Left lung (tissue), 10 donors: ENCODE results near the gene RTL9. TPM values are rescaled to one million over a fixed set of nuclear protein-coding genes. Genes with fewer than 3 reads are reported as not detected.

Experiments
- ATAC-seq: fragments of 200-7000 bp; cut with Tn5 transposase; one replicate; pipeline ENCODE4 v1.9.1; 2020; ENCODE audit warnings: moderate library complexity
- DNase-seq, 4 donors: peaks; one replicate each; pipeline ENCODE4 v3.0.0-alpha.2; 2013 to 2020
- H3K27ac ChIP-seq, 2 donors: fragments of 200-600 bp; sonication (generic) in 1 of 2; one replicate each; pipeline versions ENCODE4 v1.5.0 to v1.8.0; 2020 to 2021
- H3K27me3 ChIP-seq, 2 donors: fragments of 200-600 bp; sonication (generic) in 1 of 2; one replicate each; pipeline versions ENCODE4 v1.5.0 to v1.8.0; 2020 to 2021
- H3K36me3 ChIP-seq, 2 donors: fragments of 200-600 bp; sonication (generic) in 1 of 2; one replicate each; pipeline versions ENCODE4 v1.5.0 to v1.8.0; 2020 to 2021
- H3K4me1 ChIP-seq, 2 donors: fragments of 200-600 bp; one replicate each; pipeline ENCODE4 v1.8.0; 2021
- H3K4me3 ChIP-seq, 2 donors: fragments of 200-600 bp; sonication (generic) in 1 of 2; one replicate each; pipeline versions ENCODE4 v1.5.0 to v1.8.0; 2020 to 2021; ENCODE audit warnings: mild to moderate bottlenecking in 1 of 2
- H3K9me3 ChIP-seq, 2 donors: fragments of 200-600 bp; sonication (generic) in 1 of 2; one replicate each; pipeline versions ENCODE4 v1.5.0 to v1.8.0; 2020 to 2021
- CTCF ChIP-seq, 2 donors: fragments of 200-600 bp; sonication (generic) in 1 of 2; IDR thresholded peaks; one replicate each; pipeline versions ENCODE4 v1.5.0 to v1.8.0; 2021; ENCODE audit warnings: antibody characterized with exemption in 2 of 2
- intact Hi-C, 2 donors: fragments of 100-400 bp; cut with DNase I; formaldehyde crosslinking; loops; one replicate each; pipeline versions ENCODE4 v1.11.2 to v1.14.2; 2022
- polyA plus RNA-seq, 6 donors: library from polyadenylated mRNA; unstranded; fragments of 120-200 nt; gene quantifications; one replicate each; pipeline ENCODE4 v1.2.1, GENCODE V29; 2013; ENCODE audit not compliant: insufficient read length in 6 of 6
- total RNA-seq, 2 donors: library from RNA; stranded (reverse); fragmentation: NEBNext Ultra II Directional; extraction: Animal tissue kit (Norgen Biotek cat#: 25700); gene quantifications; one replicate each; pipeline ENCODE4 v1.2.1, GENCODE V29; 2021
- donor health status: DM: no; HTN: yes; CAD: no.
- donor health status: DM: no; HTN: no; CAD: no.

Gene RTL9
- total and polyA plus RNA-seq, 8 donors: 0.24 to 0.70 (median 0.44) TPM

GRCh38 chrX:110407910-110408545 is 49.4 kb downstream of the RTL9 start:
- intact Hi-C loops: no loop called here
- TF ChIP-seq CTCF (IDR thresholded peaks at IDR 0.05): peak; percentile 63 to 82
- peak in 1 of 4 donors; percentile 59 for DNase-seq

More at GRCh38 chrX:110407910-110408545, 49.4 kb downstream of the RTL9 start:
- H3K27ac ChIP-seq: no peak overlapping the region
- peak; percentile 85 for ATAC-seq
- no peaks in the 10 kb centered on the region for H3K9me3 ChIP-seq
- H3K27me3 ChIP-seq: peaks cover 0 to 8% of the 10 kb centered on the region in 2 donors
- no peaks in the 10 kb centered on the region for H3K36me3 ChIP-seq
- no peaks in the 10 kb centered on the region for H3K4me1 ChIP-seq
- no peak overlapping the region for H3K4me3 ChIP-seq

Other genes with a start within 250 kb of the RTL9 start
- 10 to 100 TPM in 1 of 2 donors, 1 to 10 TPM in 1; 8.9 to 11.4 TPM for gene AMMECR1, start 40.8 kb upstream of the RTL9 start, total RNA-seq
- 10 to 100 TPM; 12.3 to 15.2 (median 13.2) TPM for gene AMMECR1, start 40.8 kb upstream of the RTL9 start, polyA plus RNA-seq